Activated B cell treated with CpG ODN at 0.5 μM for 24 hours (primary cell): ENCODE results near the gene IGFBP7. TPM values are rescaled to one million over a fixed set of nuclear protein-coding genes. Genes with fewer than 3 reads are reported as not detected.

Experiments
- ATAC-seq: fragments of 200-7000 bp; cut with Tn5 transposase; one replicate; pipeline ENCODE4 v1.10.0; 2021; ENCODE audit warnings: low read depth, mild to moderate bottlenecking, moderate library complexity
- CTCF ChIA-PET: fragments of 350-600 bp; sonication (Branson Sonifier 250); formaldehyde crosslinking; loops from one replicate; lab custom pipeline; 2021; ENCODE audit warnings: antibody characterized with exemption; lab: Charles Lee
- POLR2A ChIA-PET: fragments of 350-600 bp; sonication (Branson Sonifier 250); formaldehyde crosslinking; loops from one replicate; lab custom pipeline; 2021; ENCODE audit warnings: antibody characterized with exemption; lab: Charles Lee
- DNase-seq: peaks from one replicate; pipeline ENCODE4 v3.0.0; 2022
- H3K27ac Mint-ChIP-seq: one replicate; pipeline ENCODE4 v1.8.0; 2020; ENCODE audit warnings: mixed read lengths
- H3K27me3 Mint-ChIP-seq: one replicate; pipeline ENCODE4 v1.8.0; 2021; ENCODE audit warnings: mixed read lengths
- H3K36me3 Mint-ChIP-seq: one replicate; pipeline ENCODE4 v1.8.0; 2021; ENCODE audit warnings: low read depth, mixed read lengths
- H3K4me1 Mint-ChIP-seq: one replicate; pipeline ENCODE4 v1.8.0; 2021; ENCODE audit warnings: mixed read lengths
- H3K4me3 Mint-ChIP-seq: one replicate; pipeline ENCODE4 v1.8.0; 2020; ENCODE audit warnings: mild to moderate bottlenecking, mixed read lengths
- H3K9me3 Mint-ChIP-seq: one replicate; pipeline ENCODE4 v1.8.0; 2020; ENCODE audit warnings: mixed read lengths
- CTCF ChIP-seq: fragments of 200-600 bp; IDR thresholded peaks from one replicate; pipeline ENCODE4 v1.8.0; 2022; ENCODE audit warnings: antibody characterized with exemption, mild to moderate bottlenecking
- intact Hi-C: fragments of 100-400 bp; cut with micrococcal nuclease; formaldehyde crosslinking; loops from one replicate; pipeline ENCODE4 v1.15.1; 2024
- total RNA-seq: library from RNA; stranded (reverse); gene quantifications from 2 replicates; pipeline ENCODE4 v1.2.3, GENCODE V29; 2022

The IGFBP7 gene
- total RNA-seq, 1 donor from 2014 or later, result not detected

- no peak overlapping the region for H3K27ac Mint-ChIP-seq
- no peaks in the 10 kb centered on the region for H3K36me3 Mint-ChIP-seq
- no peaks in the 10 kb centered on the region for H3K9me3 Mint-ChIP-seq
- ATAC-seq, result no peak
- intact Hi-C loops, result no loop called here
- no peak for DNase-seq
- peaks cover 8% of the 10 kb centered on the region for H3K27me3 Mint-ChIP-seq
- no peaks in the 10 kb centered on the region for H3K4me1 Mint-ChIP-seq
- no peak overlapping the region for H3K4me3 Mint-ChIP-seq
- POLR2A ChIA-PET, result no interaction called here
- CTCF ChIA-PET, result no interaction called here
- TF ChIP-seq CTCF, result no peak
Measured at GRCh38 chr4:57085278-57085677, 24.9 kb downstream of the IGFBP7 start.

DNA sequence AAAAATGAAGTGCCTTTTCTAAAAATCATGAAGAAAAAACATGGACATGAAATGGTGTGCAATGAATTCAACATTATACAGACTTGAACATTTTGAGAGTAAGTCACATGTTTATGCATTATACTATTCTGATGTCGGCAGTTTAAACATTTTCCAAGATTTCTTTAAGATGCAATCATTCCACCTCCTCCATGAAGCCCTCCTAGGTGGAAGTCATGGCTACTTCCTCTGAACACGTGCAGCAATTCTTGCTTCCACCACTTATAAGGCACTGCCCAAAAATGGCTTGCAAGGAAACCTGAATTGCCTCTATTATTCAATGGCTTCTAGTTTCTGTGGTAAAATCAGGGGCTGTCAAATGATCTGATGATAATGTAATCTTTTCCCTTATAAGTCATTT lies 25.8 kb downstream of the IGFBP7 start:
- peaks cover 6% of the 10 kb centered on the region for H3K27me3 Mint-ChIP-seq
- H3K36me3 Mint-ChIP-seq, result no peaks in the 10 kb centered on the region
- POLR2A ChIA-PET, result no interaction called here
- no peak overlapping the region for H3K4me3 Mint-ChIP-seq
- DNase-seq, result no peak
- intact Hi-C loops, result no loop called here
- CTCF ChIA-PET, result no interaction called here
- H3K4me1 Mint-ChIP-seq, result no peaks in the 10 kb centered on the region
- no peak overlapping the region for H3K27ac Mint-ChIP-seq
- no peaks in the 10 kb centered on the region for H3K9me3 Mint-ChIP-seq
- no peak for ATAC-seq
- no peak for TF ChIP-seq CTCF

DNA sequence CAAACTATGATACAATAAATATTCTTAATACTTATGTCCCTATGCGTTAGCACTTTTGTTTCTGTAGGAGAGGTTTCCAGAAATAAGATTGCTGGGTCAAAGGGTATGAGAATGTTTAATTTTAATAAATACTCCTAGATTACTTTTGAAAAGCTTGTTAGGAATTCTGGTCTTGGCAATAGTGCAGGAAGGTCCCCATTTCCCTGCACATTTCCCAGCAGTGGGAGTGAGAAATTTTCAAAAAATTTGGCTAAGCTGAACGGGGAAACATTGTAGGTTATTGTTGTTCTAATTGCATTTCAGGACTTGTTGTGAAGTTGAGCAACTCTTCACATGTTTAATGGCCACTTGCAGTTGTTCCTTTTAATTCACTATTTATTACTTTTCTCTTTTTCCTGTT lies 27.1 kb downstream of the IGFBP7 start:
- no peak for TF ChIP-seq CTCF
- Mint-ChIP-seq H3K4me1 (no peaks in the 10 kb centered on the region), H3K27me3 (peaks cover 6% of the 10 kb centered on the region), H3K9me3 (no peaks in the 10 kb centered on the region), H3K36me3 (no peaks in the 10 kb centered on the region), H3K27ac (no peak overlapping the region), H3K4me3 (no peak overlapping the region)
- no peak for DNase-seq
- ATAC-seq, result no peak
- intact Hi-C loops, result no loop called here
- POLR2A ChIA-PET, result no interaction called here
- CTCF ChIA-PET, result no interaction called here

DNA sequence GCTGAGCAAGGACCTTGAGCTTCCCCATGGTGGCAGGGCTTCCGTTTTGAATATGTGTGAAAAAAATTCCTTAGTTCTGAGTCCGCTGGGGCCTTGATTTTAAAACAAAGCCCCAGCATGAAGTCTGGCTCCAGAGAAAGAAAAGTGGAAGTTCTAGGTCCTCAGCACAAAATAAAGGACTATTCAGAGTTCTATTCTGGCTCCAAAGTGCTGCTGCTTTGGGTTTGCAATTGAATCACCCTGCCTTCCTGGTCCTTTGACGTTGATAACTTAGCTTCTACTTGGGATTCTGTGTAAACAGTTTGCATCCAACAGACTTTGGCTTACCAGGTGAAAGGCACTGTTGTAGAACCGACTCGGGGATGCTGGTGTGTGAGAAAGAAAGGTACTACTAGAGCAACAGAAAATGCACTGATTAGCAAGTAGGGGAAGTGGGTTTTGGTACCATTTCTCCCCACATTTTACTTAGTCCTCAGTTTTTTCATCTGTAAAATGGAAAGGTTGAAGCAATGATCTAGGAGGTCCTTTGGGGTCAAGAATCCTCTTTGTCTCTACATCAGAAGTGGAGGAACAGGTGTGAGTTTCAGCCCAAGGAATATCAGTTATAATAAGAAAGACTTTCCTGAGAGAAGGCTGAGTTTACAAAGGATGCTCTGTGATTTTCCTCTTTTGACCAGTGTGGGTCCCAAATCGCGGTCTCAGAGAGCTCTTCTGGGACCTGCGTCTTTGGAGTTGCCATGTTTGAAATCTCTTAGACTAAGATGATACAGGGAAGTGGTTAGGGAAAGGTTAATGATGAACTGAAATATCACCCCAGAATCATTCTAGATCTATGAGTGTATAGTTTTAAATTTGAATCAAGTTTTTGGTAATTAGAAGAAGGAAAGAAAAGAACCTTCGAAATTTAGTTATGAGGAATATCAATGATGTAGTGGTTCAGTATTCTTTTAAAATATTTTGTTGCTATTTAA lies 28.2 kb downstream of the IGFBP7 start:
- H3K36me3 Mint-ChIP-seq, result no peaks in the 10 kb centered on the region
- H3K27ac Mint-ChIP-seq, result no peak overlapping the region
- POLR2A ChIA-PET, result no interaction called here
- no peak for ATAC-seq
- TF ChIP-seq CTCF, result no peak
- no peaks in the 10 kb centered on the region for H3K9me3 Mint-ChIP-seq
- no peak for DNase-seq
- H3K27me3 Mint-ChIP-seq, result peaks cover 6% of the 10 kb centered on the region
- H3K4me3 Mint-ChIP-seq, result no peak overlapping the region
- intact Hi-C loops, result no loop called here
- no peaks in the 10 kb centered on the region for H3K4me1 Mint-ChIP-seq
- CTCF ChIA-PET, result no interaction called here

GRCh38 chr4:57080781-57081650 lies 29.2 kb downstream of the IGFBP7 start:
- CTCF ChIA-PET, result no interaction called here
- DNase-seq (no peak), ATAC-seq (no peak)
- Mint-ChIP-seq H3K4me1 (no peaks in the 10 kb centered on the region), H3K27ac (no peak overlapping the region), H3K27me3 (peaks cover 5% of the 10 kb centered on the region), H3K4me3 (no peak overlapping the region), H3K36me3 (no peaks in the 10 kb centered on the region), H3K9me3 (no peaks in the 10 kb centered on the region)
- intact Hi-C loops, result no loop called here
- POLR2A ChIA-PET, result interaction anchor here (0.6 kb wide), 1 partner anchor 669 kb away, joined by 3 read pairs; no protein-coding TSS in a partner anchor
- no peak for TF ChIP-seq CTCF
